ENCODE measurements around the gene OLIG1. TPM values are rescaled to one million over a fixed set of nuclear protein-coding genes. Genes with fewer than 3 reads are reported as not detected.
A peak's percentile ranks its signal among the peaks of the same experiment; 100 is the strongest.

OLIG1 gene
- total RNA-seq, 1 experiment from 2014 or later = 1.2 TPM

DNA sequence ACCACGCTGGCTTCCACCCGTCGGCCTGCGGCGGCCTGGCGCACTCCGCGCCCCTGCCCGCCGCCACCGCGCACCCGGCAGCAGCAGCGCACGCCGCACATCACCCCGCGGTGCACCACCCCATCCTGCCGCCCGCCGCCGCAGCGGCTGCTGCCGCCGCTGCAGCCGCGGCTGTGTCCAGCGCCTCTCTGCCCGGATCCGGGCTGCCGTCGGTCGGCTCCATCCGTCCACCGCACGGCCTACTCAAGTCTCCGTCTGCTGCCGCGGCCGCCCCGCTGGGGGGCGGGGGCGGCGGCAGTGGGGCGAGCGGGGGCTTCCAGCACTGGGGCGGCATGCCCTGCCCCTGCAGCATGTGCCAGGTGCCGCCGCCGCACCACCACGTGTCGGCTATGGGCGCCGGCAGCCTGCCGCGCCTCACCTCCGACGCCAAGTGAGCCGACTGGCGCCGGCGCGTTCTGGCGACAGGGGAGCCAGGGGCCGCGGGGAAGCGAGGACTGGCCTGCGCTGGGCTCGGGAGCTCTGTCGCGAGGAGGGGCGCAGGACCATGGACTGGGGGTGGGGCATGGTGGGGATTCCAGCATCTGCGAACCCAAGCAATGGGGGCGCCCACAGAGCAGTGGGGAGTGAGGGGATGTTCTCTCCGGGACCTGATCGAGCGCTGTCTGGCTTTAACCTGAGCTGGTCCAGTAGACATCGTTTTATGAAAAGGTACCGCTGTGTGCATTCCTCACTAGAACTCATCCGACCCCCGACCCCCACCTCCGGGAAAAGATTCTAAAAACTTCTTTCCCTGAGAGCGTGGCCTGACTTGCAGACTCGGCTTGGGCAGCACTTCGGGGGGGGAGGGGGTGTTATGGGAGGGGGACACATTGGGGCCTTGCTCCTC lies 42.3 kb upstream of the OLIG1 start:
- Histone ChIP-seq H3K4me3 (ENCODE audit: insufficient read depth, low read depth, low read length) (no peak overlapping the region), H3K36me3 (replicated peaks; ENCODE audit: control insufficient read depth, insufficient read depth, low read length) (no peaks in the 10 kb centered on the region), H3K27me3 (ENCODE audit: control insufficient read depth, insufficient read depth, low read length) (peaks cover 99% of the 10 kb centered on the region)
- peak; percentile 87 for DNase-seq

DNA sequence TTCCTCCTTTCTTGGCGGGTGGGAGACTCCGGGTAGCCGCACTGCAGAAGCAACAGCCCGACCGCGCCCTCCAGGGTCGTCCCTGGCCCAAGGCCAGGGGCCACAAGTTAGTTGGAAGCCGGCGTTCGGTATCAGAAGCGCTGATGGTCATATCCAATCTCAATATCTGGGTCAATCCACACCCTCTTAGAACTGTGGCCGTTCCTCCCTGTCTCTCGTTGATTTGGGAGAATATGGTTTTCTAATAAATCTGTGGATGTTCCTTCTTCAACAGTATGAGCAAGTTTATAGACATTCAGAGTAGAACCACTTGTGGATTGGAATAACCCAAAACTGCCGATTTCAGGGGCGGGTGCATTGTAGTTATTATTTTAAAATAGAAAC lies 41.7 kb upstream of the OLIG1 start:
- H3K27me3 ChIP-seq (ENCODE audit: control insufficient read depth, insufficient read depth, low read length) = peaks cover 99% of the 10 kb centered on the region
- no peak overlapping the region for H3K4me3 ChIP-seq (ENCODE audit: insufficient read depth, low read depth, low read length)
- H3K36me3 ChIP-seq (replicated peaks; ENCODE audit: control insufficient read depth, insufficient read depth, low read length) = no peaks in the 10 kb centered on the region
- no peak for DNase-seq

DNA sequence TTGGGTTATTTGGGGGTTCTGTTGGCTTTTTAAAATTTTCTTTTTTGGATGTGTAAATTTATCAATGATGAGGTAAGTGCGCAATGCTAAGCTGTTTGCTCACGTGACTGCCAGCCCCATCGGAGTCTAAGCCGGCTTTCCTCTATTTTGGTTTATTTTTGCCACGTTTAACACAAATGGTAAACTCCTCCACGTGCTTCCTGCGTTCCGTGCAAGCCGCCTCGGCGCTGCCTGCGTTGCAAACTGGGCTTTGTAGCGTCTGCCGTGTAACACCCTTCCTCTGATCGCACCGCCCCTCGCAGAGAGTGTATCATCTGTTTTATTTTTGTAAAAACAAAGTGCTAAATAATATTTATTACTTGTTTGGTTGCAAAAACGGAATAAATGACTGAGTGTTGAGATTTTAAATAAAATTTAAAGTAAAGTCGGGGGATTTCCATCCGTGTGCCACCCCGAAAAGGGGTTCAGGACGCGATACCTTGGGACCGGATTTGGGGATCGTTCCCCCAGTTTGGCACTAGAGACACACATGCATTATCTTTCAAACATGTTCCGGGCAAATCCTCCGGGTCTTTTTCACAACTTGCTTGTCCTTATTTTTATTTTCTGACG lies 41.1 kb upstream of the OLIG1 start:
- Histone ChIP-seq H3K4me3 (ENCODE audit: insufficient read depth, low read depth, low read length) (no peak overlapping the region), H3K27me3 (ENCODE audit: control insufficient read depth, insufficient read depth, low read length) (peaks cover 99% of the 10 kb centered on the region)
- peak; percentile 54 for DNase-seq

DNA sequence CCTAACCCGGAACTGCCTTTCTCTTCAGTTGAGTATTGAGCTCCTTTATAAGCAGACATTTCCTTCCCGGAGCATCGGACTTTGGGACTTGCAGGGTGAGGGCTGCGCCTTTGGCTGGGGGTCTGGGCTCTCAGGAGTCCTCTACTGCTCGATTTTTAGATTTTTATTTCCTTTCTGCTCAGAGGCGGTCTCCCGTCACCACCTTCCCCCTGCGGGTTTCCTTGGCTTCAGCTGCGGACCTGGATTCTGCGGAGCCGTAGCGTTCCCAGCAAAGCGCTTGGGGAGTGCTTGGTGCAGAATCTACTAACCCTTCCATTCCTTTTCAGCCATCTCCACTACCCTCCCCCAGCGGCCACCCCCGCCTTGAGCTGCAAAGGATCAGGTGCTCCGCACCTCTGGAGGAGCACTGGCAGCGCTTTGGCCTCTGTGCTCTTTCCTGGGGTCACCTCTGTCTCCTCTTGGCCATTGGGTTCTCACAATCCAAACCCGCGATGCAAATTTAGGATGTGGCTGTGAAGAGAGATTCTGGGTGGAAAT lies 40.5 kb upstream of the OLIG1 start:
- DNase-seq = peak; percentile 72
- no peak overlapping the region for H3K4me3 ChIP-seq (ENCODE audit: insufficient read depth, low read depth, low read length)

More for the DNA sequence above, 41.1 kb upstream of the OLIG1 start:
- no peaks in the 10 kb centered on the region for H3K36me3 ChIP-seq (replicated peaks; ENCODE audit: control insufficient read depth, insufficient read depth, low read length)

DNA sequence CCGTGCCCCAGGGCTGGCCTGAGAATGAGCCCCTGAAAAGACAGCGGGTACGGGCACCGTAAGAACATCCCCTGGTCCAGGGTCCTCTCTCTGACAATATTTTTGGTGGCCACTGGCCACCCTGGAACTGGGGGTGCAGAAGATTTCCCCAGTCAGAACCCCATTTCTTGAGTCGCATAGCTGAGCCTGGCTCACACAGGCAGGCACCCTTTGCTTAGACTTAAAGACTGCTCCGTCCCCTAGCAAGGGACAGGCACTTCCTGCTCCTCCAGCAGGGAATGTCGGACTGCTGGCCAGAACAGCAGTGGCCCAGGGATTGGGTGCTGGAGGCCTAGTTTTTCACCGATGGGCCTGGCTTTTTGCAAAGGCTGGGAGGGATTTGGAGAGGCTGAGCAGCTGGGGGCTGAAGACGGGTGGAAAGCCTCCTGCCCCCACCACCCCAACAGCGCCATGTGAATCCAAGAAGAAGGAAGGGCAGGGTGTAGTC lies 39.9 kb upstream of the OLIG1 start:
- Histone ChIP-seq H3K36me3 (replicated peaks; ENCODE audit: control insufficient read depth, insufficient read depth, low read length) (no peaks in the 10 kb centered on the region), H3K4me3 (ENCODE audit: insufficient read depth, low read depth, low read length) (no peak overlapping the region), H3K27me3 (ENCODE audit: control insufficient read depth, insufficient read depth, low read length) (peaks cover 99% of the 10 kb centered on the region)
- peak; percentile 53 for DNase-seq

More for the DNA sequence above, 40.5 kb upstream of the OLIG1 start:
- Histone ChIP-seq H3K27me3 (ENCODE audit: control insufficient read depth, insufficient read depth, low read length) (peaks cover 99% of the 10 kb centered on the region), H3K36me3 (replicated peaks; ENCODE audit: control insufficient read depth, insufficient read depth, low read length) (no peaks in the 10 kb centered on the region)

DNA sequence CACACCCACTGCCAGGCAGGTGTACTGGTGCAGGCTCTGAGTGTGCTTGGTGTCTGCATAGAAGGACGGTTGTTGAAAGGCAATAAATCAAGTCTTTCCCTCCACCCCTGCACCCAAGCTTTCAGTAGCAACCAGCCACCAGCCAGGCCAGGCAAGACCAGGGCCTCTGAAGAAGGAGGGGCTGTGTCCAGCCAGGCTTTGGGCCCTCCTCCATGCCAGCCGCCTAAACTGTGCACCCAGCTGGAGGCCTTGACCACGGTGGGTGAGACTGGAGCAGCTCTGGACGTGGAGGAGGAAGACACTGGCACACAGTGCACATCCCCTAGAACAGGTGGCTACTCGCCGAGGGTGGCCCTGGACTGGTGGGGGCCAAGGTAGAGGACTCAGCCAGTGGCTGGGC lies 39.3 kb upstream of the OLIG1 start:
- peaks cover 100% of the 10 kb centered on the region for H3K27me3 ChIP-seq (ENCODE audit: control insufficient read depth, insufficient read depth, low read length)
- H3K4me3 ChIP-seq (ENCODE audit: insufficient read depth, low read depth, low read length) = no peak overlapping the region
- DNase-seq = no peak
- H3K36me3 ChIP-seq (replicated peaks; ENCODE audit: control insufficient read depth, insufficient read depth, low read length) = no peaks in the 10 kb centered on the region

DNA sequence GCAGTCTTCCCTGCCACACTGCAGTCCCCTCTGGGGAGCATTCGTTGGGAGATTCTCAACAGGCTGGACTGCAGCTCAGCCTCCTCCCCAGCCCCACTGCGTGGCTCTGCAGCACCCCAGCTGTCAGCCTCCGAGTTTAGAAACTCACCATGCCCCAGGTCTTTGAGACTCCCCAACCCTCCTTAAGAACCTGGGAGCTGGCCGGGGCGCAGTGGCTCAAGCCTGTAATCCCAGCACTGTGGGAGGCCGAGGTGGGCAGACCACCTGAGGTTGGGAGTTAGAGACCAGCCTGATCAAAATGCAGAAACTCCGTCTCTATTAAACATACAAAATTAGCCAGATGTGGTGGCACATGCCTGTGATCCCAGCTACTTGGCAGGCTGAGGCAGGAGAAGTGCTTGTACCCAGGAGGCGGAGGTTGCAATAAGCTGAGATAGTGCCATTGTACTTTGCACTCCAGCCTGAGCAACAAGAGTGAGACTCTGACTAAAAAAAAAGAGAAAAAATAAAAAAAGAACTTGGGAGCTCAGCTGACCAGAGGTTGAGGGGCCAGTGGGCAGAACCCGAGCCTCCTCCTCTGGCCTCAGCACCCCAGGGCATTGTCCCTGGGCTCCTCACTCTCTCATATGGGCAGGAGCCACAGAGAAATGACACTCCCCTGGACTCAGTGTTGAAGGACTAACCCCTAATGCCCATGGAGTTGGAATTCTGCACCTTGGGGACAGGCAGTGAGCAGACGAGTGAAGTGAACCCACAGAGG lies 38.6 kb upstream of the OLIG1 start:
- H3K4me3 ChIP-seq (ENCODE audit: insufficient read depth, low read depth, low read length) = no peak overlapping the region
- no peak for DNase-seq
- H3K36me3 ChIP-seq (replicated peaks; ENCODE audit: control insufficient read depth, insufficient read depth, low read length) = no peaks in the 10 kb centered on the region
- H3K27me3 ChIP-seq (ENCODE audit: control insufficient read depth, insufficient read depth, low read length) = peaks cover 94% of the 10 kb centered on the region

DNA sequence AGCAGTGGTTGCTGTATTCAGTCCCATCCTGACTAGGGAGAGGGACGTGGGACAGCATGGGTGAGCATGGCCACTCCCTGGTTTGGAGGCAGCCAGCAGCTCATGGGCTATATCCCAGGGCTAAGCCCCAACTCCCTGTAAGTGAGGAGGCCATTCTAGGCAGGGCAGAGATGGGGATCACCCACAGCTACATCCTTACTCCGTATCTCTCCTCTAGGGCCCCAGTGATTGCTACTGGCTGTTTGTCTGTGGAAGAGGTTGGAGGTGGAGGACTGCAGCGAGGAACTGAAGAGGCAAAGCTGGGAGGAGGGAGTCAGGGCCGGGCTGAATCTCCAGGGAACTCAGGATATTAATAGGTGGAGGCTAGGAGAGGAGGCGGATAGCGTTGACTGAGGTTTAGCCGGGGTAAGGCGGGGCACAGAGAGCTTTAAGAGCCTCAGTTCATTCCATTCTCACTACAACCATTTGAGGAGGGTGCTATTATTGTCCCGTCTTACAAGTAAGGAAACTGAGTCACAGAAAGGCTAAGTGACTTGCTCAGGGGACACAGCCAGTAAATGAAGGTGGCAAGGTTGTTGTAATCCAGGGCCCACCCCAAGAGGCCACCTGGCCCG lies 37.4 kb upstream of the OLIG1 start:
- DNase-seq = peak; percentile 54
- Histone ChIP-seq H3K36me3 (replicated peaks; ENCODE audit: control insufficient read depth, insufficient read depth, low read length) (no peaks in the 10 kb centered on the region), H3K4me3 (ENCODE audit: insufficient read depth, low read depth, low read length) (no peak overlapping the region), H3K27me3 (ENCODE audit: control insufficient read depth, insufficient read depth, low read length) (peaks cover 89% of the 10 kb centered on the region)

DNA sequence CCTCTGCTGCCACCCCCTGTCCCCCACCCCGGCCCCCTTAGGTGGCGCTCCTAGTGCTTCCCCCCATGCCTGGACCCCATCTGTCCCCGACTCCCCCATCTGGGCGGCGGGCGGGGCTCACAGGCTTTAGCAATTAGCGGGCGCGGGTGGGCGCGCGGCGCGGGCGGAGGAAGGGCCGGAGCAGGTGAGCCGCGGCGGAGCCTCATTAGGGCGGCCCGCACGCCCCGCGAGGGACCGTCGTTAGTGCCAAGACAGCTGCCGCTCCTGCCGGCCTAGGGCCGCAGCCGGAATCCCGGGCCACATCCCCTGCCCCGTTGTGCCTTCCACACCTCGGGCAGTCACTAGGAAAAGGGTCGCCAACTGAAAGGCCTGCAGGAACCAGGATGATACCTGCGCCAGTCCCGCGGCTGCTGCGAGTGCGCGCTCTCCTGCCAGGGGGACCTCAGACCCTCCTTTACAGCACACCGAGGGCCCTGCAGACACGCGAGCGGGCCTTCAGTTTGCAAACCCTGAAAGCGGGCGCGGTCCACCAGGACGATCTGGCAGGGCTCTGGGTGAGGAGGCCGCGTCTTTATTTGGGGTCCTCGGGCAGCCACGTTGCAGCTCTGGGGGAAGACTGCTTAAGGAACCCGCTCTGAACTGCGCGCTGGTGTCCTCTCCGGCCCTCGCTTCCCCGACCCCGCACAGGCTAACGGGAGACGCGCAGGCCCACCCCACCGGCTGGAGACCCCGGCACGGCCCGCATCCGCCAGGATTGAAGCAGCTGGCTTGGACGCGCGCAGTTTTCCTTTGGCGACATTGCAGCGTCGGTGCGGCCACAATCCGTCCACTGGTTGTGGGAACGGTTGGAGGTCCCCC lies 36.6 kb upstream of the OLIG1 start:
- Histone ChIP-seq H3K36me3 (replicated peaks; ENCODE audit: control insufficient read depth, insufficient read depth, low read length) (no peaks in the 10 kb centered on the region), H3K27me3 (ENCODE audit: control insufficient read depth, insufficient read depth, low read length) (peaks cover 81% of the 10 kb centered on the region), H3K4me3 (ENCODE audit: insufficient read depth, low read depth, low read length) (no peak overlapping the region)
- peak; percentile 82 for DNase-seq

DNA sequence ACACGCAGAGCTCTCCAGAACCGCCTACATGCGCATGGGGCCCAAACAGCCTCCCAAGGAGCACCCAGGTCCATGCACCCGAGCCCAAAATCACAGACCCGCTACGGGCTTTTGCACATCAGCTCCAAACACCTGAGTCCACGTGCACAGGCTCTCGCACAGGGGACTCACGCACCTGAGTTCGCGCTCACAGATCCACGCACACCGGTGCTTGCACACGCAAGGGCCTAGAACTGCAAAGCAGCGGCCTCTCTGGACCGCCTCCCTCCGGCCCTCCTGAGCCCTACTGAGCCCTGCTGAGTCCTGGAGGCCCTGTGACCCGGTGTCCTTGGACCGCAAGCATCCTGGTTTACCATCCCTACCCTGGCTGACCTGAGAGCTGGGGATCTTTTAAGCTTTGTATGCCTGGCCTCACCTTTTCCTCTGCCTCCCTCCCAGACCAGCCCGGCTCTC lies 36.0 kb upstream of the OLIG1 start:
- H3K27me3 ChIP-seq (ENCODE audit: control insufficient read depth, insufficient read depth, low read length) = peaks cover 74% of the 10 kb centered on the region
- H3K36me3 ChIP-seq (replicated peaks; ENCODE audit: control insufficient read depth, insufficient read depth, low read length) = no peaks in the 10 kb centered on the region
- no peak overlapping the region for H3K4me3 ChIP-seq (ENCODE audit: insufficient read depth, low read depth, low read length)
- DNase-seq = peak; percentile 77

DNA sequence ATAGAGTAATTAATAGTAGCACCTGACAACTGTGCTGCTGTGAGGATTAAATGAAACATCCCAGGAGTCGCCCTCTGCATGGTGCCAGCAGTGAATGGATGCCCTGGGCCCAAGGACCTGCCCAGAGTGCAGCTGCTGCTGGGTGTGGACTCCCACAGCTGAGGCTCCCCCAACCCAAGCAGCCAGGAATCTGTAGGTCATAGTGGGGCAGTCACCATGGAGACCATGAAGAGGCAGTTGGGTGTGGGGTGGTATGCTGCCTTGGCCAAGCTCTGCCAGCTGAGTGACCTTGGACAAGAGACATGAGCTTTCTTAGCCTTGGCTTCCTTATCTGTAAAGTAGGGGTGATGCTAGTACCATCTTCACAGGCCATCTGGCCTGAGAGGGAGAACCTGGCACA lies 34.8 kb upstream of the OLIG1 start:
- Histone ChIP-seq H3K36me3 (replicated peaks; ENCODE audit: control insufficient read depth, insufficient read depth, low read length) (no peaks in the 10 kb centered on the region), H3K4me3 (ENCODE audit: insufficient read depth, low read depth, low read length) (no peak overlapping the region), H3K27me3 (ENCODE audit: control insufficient read depth, insufficient read depth, low read length) (peaks cover 63% of the 10 kb centered on the region)
- DNase-seq = peak; percentile 58

DNA sequence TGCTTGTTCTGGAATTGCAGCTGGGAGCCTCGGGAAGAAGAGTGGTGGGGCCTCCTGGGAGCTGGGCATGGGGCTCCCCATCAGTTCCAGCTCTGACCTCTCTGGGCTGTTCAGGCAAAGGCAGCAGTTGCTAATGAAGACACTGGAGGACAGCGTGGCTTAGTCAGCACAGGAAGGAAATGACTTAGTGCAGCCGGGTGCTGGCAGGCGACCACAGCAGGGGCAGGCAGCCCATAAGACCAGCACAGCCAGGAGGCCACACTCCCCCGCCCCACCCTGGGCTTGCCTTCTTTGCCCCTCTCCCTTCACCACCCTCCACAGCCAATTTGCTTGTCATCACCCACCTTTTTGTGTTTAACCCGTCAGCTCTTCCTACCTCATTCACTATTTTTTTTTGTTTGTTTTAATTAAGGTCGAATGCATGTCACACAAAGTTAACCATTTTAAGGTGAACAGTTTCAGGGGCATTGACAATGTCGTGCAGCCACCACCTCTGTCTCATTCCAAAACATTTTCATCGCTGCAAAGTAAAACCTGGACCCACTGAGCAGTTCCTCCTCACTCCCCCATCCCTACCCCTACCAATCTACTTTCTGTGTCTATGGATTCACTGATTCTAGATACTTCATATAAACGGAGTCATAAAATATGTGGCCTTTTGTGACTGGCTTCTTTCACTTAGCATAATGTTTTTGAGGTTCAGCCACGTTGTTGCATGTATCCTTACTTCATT lies 33.3 kb upstream of the OLIG1 start:
- Histone ChIP-seq H3K36me3 (replicated peaks; ENCODE audit: control insufficient read depth, insufficient read depth, low read length) (no peaks in the 10 kb centered on the region), H3K4me3 (ENCODE audit: insufficient read depth, low read depth, low read length) (no peak overlapping the region), H3K27me3 (ENCODE audit: control insufficient read depth, insufficient read depth, low read length) (peaks cover 48% of the 10 kb centered on the region)
- peak; percentile 67 for DNase-seq

DNA sequence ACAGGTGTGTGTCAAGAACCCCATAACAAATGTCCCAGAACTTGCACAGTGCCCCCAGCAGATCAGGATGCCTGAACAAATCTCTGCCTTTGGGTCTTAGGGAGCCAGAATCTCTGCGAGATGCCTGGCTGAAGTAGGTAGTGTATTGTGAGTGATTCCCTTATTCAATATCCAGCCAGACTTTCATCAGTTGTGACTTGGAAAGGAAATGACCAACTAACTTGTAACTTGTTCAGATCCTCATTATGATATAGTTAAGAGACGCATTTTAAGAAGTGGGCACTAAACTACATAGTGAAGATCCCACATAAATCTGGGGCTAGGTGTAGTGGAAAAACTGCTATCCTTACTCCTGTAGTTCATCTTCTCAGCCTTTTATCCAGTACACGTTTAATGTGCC lies 32.4 kb upstream of the OLIG1 start:
- no peak for DNase-seq
- no peaks in the 10 kb centered on the region for H3K36me3 ChIP-seq (replicated peaks; ENCODE audit: control insufficient read depth, insufficient read depth, low read length)
- H3K27me3 ChIP-seq (ENCODE audit: control insufficient read depth, insufficient read depth, low read length) = peaks cover 39% of the 10 kb centered on the region
- no peak overlapping the region for H3K4me3 ChIP-seq (ENCODE audit: insufficient read depth, low read depth, low read length)

All from H7 (cell line).